CD4-positive, alpha-beta T cell treated with Interleukin-1 beta for 1 hour (primary cell): ENCODE measurements around the gene MEGF11.

Experiments used
- DNase-seq, 2 donors: peaks; one replicate each; pipeline ENCODE4 v3.0.0-alpha.2; 2020 to 2022

The MEGF11 gene

DNA sequence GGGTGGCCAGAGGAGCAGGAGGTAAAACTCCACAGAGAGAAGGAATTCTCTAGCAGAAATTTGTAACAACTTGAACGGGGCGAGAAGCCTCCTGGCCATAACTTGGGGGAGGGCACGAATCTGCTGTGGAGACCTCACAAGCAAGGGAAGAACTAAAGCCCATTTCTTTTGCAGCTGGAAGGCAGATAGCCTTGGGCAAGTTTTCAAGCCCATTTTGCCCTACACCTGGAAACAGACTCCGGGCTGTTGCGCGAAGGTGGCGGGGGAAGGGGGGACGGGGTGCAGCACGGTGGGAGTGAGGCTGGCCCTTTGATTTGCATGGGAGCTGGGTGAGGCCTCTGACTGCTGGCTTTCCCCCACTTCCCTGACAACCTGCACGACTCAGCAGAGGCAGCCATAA lies 168.8 kb downstream of the MEGF11 start:
- DNase-seq = no peak

DNA sequence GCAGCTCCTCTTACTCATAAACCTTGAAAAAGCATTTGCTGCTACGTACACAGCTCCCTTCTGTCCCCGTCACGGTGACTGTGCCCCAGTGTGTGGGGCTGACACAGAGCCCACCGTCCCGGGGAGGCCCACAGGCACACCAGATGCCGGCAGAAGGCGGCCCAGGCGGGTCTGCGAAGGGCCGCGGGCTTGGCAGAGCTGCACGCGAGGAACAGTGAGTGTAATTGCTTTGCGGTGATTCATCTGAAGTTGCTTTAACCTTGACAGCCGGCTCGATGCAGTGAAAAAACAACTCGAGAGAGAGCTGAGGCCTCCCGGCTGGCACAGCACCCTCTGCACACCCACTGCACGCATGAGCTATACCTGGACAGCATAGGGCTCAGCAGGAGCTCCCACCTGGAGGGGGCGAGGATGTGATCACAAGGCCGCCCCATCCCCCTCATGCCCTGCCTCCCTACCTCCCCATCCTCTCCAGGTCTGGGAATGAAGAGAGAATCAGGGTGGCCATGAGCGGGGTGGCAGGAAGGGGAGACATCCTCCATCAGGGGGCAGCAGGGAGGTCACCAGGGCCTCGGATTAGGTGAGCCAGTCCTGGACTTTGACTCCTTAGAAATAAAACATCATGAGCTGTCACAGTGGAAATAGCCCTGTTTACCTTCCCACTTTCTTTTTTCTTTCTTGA lies 172.7 kb downstream of the MEGF11 start:
- DNase-seq = no peak

DNA sequence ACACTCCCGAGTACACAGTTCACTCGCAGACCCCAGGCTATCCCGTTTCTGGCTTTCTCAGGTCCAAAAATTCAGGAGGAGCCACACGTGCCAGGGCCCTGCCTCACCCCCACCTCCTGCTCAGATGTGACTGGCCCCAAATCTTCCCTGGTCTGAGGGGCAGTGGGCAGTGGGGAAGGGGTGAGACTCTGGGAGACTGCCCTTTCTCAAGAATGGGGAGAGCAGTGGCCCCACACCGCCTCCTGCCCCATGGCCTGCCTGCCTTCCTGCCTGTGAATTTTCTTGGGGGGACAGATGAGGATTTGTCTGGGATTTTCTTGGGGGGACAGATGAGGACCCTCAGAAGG lies 174.6 kb downstream of the MEGF11 start:
- DNase-seq = no peak

DNA sequence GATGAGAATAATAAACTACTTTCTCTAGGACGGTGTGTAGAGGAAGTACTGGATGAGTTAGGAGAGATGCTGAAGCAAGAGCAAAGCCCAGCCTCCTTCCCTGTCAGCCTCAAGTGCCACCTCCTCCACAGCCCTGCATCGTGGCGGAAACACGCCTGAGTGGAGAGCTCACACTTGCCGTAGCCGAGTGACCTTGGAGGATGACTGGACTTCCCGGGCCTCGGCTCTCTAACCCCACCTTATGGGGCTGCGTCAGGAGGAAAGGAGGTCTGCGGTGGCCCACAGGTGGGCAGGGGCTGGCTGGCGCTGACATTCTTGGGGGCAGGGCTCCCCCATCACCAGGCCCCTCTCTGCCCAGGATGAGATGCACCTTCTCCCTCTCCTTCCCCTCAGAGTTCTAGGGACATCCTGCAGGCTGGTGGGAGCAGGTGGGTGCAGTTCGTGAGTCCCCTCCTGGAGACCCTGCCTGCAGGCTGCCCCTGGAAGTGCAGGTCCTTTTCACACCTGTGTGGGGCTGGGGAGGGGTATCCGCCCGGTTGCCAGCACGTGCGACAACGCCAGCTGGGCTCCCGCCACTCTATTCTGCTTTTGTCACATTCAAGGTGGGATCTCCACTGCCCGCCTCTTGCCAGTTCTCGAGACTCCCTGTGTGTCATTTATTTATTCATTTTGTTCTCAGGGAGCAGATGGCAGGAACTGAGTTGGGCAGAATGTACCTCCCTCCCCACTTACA lies 175.2 kb downstream of the MEGF11 start:
- no peak for DNase-seq

DNA sequence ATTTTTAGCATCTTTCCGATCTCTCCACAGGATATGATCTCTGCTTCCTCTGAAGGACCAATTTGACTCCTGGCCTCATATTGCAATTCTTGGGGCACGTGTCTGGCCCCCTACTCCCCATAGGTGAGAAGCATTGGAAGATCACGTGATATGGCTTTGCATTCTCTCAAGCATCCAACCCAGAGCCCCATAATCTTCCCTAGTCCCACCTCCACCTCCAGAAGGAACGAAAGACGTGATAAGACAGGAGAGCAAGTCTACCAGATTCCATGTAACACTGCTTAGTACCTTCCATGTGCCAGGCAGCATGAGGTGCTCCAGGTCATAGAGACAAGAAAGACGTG lies 176.3 kb downstream of the MEGF11 start:
- DNase-seq = no peak

DNA sequence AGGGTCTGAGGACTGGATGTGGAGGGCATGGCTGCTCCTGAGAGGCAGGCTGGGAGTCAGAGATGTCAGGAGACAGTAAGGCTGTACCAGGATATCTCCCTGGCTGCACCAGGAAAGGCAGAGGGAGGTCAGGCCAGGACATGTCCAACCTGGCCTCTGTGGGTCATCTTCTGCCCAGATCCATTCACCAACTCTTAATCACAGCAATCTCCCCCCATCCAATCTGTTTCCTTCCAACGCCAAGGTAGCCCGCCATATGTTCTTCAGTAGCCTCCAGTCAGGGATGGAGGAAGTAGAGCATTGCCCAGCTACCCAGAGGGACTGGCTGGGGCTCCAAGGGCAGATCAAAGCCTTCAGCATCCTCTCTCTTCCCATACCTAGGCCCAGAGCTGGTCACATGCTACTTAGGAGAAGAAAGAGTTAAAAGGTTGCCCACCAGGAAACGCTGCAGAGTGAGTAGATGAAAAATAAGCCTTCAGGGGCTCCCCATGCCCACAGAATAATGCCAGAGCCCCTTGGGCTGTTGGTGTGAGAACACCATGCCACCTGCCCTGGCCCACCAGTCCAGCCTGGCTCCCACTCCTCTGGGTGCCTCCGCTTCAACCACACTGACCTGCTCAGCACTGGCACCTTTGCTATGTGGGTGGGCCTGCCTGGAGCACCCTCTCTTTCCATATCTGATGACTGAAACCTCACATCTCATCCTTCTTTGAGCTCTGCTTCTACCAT lies 176.8 kb downstream of the MEGF11 start:
- DNase-seq = no peak

DNA sequence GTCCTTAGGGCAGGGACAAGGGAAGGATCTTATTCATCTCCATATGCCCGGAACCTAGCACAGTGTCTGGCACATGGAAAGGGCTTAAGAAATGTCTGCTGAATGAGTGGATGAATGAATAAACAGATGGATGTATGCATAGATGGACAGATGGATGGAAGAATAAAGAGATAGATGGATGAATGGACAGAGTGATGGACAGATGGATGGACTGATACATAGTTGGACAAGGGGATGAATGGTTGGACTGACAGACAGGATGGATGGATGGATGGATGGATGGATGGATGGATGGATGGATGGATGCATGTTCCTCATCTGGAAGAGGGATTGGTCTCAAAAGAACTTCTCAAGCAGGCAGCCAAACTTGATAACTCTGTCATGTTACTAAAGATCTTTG lies 177.6 kb downstream of the MEGF11 start:
- DNase-seq = no peak

DNA sequence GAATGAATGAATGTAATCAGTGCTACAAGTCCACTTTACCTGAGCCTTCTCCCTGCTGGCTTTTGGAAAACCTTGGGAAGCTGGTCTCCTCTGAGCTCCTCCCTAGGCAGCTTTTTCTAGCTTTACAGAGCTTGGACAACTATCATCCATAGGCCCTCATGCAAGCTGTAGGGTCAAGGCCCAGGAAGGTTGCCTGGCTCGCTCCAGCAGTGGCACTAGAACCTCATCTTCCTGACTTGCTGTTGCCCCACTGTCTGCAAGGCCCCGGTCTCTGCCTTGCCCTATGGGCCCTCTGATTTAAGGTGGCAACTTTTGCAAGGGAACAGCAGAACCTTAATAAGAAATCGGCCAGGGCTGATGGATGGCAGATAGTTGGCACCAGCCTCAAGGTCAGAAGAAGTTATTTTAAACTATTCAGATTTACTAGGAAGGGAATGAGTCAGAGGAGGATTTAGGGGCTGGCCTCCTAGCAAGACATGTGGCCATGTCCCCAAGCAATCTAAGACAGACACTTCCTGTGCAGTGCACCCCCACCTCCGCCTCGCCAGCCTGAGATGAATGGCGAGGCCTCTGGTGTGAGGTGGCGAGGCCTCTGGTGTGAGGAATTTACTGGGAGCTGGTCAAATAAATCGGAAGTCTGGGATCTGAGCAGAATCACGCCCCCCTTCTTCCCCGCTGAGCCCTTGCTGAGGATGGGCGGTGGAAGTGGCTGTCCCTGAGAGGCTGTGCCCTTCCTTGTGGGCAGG lies 180.8 kb downstream of the MEGF11 start:
- no peak for DNase-seq

DNA sequence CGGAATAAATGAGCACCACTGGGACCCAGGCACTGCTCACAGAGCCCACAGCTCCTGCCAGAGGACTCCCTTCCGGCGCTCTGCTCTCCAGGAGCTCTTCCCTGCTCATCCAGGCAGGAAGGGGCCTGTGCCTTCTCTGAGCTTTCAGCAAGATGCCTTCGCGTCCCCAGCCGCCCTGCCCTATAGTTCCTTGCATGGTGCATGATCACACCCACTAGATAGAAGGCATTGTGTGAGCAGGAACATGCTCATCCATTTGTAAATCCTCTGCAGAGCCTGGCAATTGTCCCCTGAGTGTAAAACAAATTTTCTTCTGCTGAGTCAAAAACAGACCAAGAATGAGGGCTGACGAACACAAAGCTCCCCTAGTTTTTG lies 181.6 kb downstream of the MEGF11 start:
- no peak for DNase-seq

DNA sequence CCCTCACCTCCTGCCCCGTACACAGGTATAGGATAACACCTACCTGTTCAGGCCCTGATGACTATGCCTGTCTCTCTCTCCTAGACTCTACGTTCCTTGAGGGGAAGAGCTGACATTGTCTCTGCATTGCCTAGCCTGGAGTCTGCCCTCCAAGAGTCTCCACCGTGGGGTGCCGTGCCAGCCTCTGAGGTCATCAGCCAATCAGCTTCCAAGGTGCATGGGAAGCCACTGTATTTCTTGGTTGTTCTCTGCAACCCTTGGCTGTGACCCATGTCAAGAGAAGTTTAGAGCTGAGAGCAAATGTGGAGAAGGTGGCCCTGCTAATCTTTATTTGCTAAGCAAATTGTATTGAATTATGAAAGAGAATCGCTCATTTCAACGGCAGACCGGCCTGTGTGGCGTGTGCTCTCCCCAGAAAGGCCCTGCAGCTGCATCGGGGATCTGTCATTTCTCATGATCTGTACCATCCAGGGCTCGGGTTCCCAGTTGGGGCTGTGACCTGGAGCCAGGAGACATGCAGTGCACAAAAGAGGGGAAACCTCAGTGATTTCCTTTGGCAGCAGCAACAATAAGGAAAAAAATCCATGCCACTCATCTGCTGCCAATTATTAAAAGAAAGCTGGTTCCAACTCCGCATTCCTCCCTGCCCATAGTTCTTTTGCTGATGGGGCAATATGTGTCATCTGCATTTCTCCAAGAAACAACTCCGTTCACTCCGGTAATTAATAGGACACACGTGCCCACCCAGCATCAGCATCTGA lies 182.2 kb downstream of the MEGF11 start:
- DNase-seq = no peak

DNA sequence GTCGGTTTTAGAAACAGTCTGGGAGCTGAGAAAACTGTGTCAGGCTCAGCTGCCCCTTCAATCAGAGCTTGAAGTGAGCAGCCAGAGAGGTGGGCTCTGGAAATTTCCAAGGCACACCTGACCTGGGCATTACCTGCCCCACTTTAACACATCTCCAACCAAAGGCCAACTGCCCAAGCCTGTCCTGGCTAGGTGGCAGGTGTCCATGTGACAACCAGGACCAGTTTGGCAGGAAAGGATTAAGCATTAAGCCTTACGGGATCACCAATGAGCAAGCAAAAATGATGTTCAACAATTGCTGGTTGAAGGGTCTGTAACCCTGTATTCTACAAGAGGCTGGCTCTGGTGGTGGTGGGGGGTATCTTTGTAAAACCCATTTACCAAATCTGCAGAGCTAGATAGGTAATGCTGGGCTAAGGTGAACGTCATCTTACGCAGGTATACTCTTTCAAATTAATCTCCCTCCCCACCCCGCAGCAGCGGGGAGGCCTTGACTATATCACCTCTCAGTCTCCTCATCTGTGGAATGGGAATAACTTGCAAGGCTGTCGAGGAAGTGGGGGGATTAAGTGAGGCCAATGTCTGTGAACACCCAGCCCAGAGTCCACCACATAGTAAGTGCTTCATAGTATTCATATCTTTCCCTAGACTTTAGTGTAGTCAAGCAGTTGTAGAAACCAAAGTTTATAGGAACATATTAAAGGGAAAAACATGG lies 183.2 kb downstream of the MEGF11 start:
- DNase-seq = no peak

DNA sequence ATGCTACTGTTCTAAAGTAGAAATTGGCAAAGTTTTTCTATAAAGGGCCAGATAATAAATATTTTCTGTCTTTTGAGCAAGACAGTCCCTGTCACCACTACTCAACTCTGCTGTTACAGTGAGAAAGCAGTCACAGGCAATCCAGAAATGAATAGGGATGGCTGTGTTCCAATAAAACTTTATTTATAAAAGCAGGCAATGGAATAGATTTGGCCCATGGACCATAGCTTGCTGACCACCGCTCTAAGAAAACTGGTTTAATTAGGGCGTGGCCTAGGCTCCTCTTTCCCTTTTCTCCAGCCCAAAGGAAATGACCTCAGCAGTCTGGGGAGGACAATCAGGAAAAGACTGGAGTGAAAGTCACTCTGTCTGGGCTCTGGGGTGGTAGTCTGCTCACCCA lies 183.8 kb downstream of the MEGF11 start:
- no peak for DNase-seq

DNA sequence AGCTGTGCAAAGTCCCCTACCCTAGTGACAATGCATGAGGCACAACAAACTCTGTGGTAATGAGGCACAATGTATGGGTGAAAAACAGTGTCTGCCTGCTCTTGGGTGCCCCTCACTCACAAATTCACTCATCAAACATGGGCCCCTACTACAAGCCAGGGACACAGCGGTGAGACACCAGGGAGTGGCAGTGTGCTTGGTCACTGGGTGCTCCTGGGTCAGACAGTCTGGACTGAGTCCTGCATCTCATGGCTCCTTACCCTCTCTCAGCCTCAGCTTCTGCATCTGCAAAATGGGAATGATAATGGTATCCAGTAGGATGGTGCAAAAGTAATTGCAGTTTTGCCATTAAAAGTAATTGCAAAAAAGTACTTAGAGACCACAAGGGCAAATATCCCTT lies 184.7 kb downstream of the MEGF11 start:
- no peak for DNase-seq

DNA sequence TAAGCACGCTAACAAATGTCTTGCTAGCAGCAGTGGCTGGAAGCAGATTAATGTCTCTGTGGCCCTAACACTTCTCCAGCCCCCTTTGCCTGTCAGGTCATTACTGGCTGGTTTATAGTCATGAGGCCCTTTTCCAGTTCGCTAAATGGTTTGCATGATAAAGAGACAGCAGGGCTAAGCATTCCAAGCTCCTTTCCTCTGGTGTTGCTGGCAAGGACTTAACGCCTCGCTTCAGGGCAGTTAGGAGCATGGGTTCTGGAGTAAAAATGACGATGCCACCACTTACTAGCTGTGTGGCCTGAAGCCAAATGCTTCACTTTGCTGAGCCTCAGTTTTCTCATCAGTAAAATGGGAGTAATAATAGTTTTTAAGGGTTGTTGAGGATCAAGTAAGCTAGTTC lies 185.9 kb downstream of the MEGF11 start:
- no peak for DNase-seq

DNA sequence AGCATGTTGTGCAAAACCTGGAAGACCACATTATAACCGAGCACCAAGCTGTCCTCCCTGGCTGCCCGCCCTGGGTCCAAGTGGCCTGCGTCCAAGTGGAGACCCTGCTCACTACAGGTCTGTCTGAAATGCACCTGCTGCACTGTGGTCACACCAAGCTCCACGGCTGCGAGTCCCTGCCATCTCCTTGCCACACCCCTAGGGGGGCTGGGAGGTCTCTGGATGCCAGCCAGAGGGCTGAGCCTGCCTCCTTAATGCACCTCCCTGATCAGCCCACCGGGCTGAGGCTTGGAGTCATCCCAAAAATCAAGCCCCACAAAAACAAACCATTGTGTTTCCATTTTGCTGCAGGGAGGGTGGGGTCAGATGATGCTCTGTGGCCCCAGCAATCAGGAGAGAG lies 187.1 kb downstream of the MEGF11 start:
- DNase-seq = no peak

DNA sequence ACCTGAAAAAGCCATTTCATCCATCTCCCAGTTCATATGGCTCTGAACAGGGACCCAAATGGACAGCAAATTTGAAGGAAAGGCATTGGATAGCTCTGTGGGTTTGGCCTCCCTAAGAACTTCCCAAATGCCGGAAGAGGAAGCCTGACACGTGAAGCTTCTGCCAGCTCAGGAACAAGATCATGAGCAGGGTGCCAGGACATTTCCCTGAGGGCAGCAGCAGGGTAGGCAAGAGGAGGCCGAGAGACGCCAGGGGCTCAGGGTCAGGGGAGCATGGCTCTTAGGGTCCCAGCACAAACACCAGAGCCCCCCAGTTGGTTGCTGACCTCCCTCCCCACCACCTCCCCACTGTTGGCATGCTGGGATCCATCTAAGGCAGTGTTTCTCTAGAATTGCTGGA lies 187.5 kb downstream of the MEGF11 start:
- DNase-seq = no peak

DNA sequence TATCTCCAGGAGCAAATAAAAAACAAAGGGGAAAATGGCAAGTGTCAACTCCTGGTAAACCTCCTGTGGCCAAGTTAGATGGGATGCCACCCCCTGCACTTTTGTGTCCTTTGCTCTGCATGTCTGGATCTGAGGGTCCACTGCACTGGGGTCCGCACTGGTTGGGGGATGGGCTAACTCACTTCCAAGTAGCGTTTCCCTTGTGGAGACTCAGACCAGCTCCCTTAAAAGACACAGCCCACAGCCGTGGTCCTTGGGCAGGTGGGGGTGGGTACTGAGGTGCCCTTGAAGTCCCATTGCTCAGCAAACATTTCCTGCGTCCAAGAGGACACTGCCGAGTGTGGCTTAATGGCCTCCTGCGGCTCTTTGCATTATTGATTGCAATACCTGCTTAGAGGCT lies 188.2 kb downstream of the MEGF11 start:
- no peak for DNase-seq

DNA sequence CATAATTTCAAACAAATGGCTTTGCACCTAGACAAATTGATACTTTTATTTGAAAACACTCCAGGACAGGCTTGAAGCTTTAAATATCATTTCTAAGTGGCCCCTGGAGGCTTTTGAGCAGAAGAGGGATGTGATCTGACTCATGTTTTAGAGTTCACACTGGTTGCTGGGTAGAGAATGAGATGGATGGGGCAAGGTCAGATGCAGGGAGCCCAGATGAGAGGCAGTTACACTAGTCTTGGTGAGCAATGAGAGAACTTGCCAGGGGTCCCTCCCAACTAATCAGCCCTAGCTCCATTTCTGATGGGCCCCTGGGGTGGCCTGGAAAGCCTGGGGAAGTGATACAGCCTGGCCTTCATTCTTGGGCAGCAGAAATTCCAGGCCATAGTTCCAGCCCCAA lies 190.4 kb downstream of the MEGF11 start:
- no peak for DNase-seq

DNA sequence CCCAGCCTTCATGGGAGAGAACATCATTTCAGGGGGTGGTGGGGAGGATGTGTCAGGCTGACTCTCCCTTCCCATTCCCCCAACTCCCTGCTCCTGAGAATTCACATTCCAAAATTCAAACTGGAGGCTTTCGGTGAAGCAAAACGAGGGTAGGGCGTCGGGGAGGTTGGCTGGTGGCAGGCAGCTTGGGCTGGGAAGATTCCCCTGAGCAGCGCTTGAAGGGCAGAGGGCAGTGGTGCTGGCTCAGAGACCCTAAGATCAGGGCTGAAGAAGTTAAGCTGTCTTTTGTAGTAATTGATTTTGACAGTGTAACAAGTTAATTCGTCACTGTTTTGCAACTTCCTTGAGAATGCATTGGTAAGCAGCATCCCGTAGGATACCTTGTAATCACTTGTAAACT lies 196.5 kb downstream of the MEGF11 start:
- DNase-seq = no peak

DNA sequence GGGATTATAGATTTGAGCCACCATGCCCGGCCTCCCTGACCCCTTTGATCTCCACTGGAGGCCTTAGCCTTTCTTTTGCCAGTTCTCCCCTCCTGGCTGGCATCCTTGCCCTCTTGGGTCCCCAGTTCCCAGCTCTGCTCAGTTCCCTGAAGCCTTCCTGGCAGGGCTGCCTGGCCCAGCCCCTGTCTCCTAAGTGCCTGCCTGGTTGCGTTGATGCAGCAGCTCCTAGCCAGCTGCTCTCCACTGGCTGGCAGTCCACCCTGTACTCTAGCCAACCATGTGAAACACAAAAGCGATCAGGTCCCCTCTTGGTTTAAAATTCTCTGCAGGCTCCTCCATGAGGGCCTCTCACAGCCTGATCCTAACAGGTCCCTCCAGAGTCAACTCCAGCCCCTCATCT lies 199.6 kb downstream of the MEGF11 start:
- DNase-seq = no peak

DNA sequence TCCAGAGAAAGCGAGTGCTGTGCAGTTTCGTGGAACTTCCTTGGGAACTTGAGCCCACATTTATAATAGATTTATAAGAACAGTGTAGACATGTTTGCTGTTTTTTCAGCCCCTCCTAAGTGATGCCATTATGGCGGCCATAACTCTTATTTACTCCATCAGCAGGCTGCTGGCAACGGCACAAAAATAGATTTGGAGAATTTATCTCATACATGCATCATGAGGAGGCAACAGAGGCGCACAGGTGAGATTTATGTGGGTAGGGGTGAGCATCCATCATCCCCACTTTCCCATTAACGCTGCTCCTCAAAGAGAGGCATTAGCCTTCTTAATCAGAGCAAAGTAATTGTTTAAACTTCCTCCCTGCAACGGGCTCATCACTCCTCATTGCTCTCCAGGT lies 201.7 kb downstream of the MEGF11 start:
- DNase-seq = no peak

DNA sequence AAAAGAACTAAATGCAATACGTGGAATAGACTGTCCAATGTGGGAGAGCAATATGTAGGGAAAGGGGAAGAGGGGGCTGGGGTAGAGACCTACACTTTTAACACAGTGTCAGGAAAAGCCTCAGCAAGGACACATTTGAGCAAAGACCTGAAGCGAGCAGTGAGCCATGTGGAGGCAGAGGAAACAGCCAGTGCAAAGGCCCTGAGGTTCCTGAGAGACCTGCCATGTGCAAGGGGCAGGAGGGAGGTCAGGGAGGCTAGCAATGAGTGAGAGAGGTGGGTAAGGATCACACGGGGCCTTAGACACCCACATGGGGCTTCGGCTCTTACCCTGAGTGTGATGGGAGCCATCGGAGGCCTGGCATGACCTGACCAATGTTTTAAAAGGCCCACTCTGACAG lies 203.3 kb downstream of the MEGF11 start:
- DNase-seq = no peak
